T-cell (primary cell): ENCODE measurements around the gene APLF. TPM values are rescaled to one million over a fixed set of nuclear protein-coding genes. Genes with fewer than 3 reads are reported as not detected.

ENCODE experiments used
- ATAC-seq, 4 experiments: fragments of 200-7000 bp in 3 of 4; fragments of 150-1000 bp in 1 of 4; cut with Tn5 transposase; replicated peaks in 1 of 4; 1 replicate in 3 of 4; 2 replicates in 1 of 4; pipeline ENCODE4 v1.10.0; 2021; ENCODE audit warnings: moderate library complexity in 3 of 4, mild to moderate bottlenecking in 2 of 4, moderate number of reproducible peaks in 1 of 4
- CTCF ChIA-PET, 2 donors: fragments of 300-600 bp; sonication (Branson Sonifier 250); formaldehyde crosslinking; loops; one replicate each; lab custom pipeline; 2022; ENCODE audit warnings: antibody characterized with exemption in 2 of 2; lab: Charles Lee
- POLR2A ChIA-PET, 2 donors: fragments of 300-600 bp; sonication (Branson Sonifier 250); formaldehyde crosslinking; loops; one replicate each; lab custom pipeline; 2022; ENCODE audit warnings: antibody characterized with exemption in 2 of 2; lab: Charles Lee
- DNase-seq, 35 experiments: peaks; one replicate each; pipeline versions ENCODE4 v3.0.0 to v3.0.0-alpha.2; 2013 to 2023
- H3K27ac ChIP-seq: one replicate; pipeline ENCODE4 v1.5.1; 2013; ENCODE audit warnings: low read length
- H3K27me3 ChIP-seq, 2 experiments: replicated peaks in 1 of 2; 1 replicate in 1 of 2; 2 replicates in 1 of 2; pipeline versions ENCODE4 v1.6.1 to v1.7.0; 2013; ENCODE audit warnings: low read length in 1 of 2, mixed read lengths in 1 of 2; ENCODE audit not compliant: control insufficient read depth in 2 of 2, insufficient read depth in 2 of 2; ENCODE audit errors: extremely low read depth in 1 of 2
- H3K36me3 ChIP-seq, 2 donors: 1 replicate in 1 of 2; 2 replicates in 1 of 2; pipeline versions ENCODE4 v1.6.1 to v1.7.0; 2013; ENCODE audit warnings: low read length in 1 of 2; ENCODE audit not compliant: control insufficient read depth in 2 of 2, insufficient read depth in 1 of 2; ENCODE audit errors: extremely low read depth in 1 of 2
- H3K4me1 ChIP-seq, 2 experiments: 1 replicate in 1 of 2; 2 replicates in 1 of 2; pipeline versions ENCODE4 v1.6.1 to v1.7.0; 2013; ENCODE audit warnings: low read length in 2 of 2, mixed read lengths in 1 of 2; ENCODE audit not compliant: insufficient read depth in 2 of 2, control insufficient read depth in 1 of 2; ENCODE audit errors: extremely low read depth in 1 of 2
- H3K4me3 ChIP-seq, 2 donors: 1 replicate in 1 of 2; 2 replicates in 1 of 2; pipeline versions ENCODE4 v1.5.1 to v1.7.0; 2013; ENCODE audit warnings: mild to moderate bottlenecking in 2 of 2, low read length in 1 of 2, moderate library complexity in 1 of 2; ENCODE audit not compliant: control insufficient read depth in 1 of 2; ENCODE audit errors: extremely low read depth in 1 of 2
- H3K9me3 ChIP-seq: 2 replicates; pipeline ENCODE4 v1.7.0; 2013
- H3K27ac Mint-ChIP-seq, 2 donors: one replicate each; pipeline ENCODE4 v1.8.0; 2020 to 2021; ENCODE audit warnings: mild to moderate bottlenecking in 2 of 2, mixed read lengths in 2 of 2
- H3K27me3 Mint-ChIP-seq, 2 donors: one replicate each; pipeline ENCODE4 v1.8.0; 2021 to 2022; ENCODE audit warnings: mixed read lengths in 2 of 2
- H3K36me3 Mint-ChIP-seq: one replicate; pipeline ENCODE4 v1.8.0; 2021; ENCODE audit warnings: mixed read lengths
- H3K4me1 Mint-ChIP-seq, 3 donors: one replicate each; pipeline ENCODE4 v1.8.0; 2020 to 2022; ENCODE audit warnings: mixed read lengths in 3 of 3, mild to moderate bottlenecking in 1 of 3
- H3K4me3 Mint-ChIP-seq, 3 donors: one replicate each; pipeline ENCODE4 v1.8.0; 2020 to 2022; ENCODE audit warnings: mild to moderate bottlenecking in 3 of 3, mixed read lengths in 3 of 3, moderate library complexity in 3 of 3
- H3K9me3 Mint-ChIP-seq, 3 donors: one replicate each; pipeline ENCODE4 v1.8.0; 2020 to 2022; ENCODE audit warnings: mixed read lengths in 3 of 3
- WGBS: methylation state at CpG from one replicate; pipeline ENCODE4 v1.1.5; 2013; ENCODE audit warnings: missing lambda C conversion rate; ENCODE audit not compliant: insufficient coverage; 5-methylcytosine and 5-hydroxymethylcytosine counted together
- total RNA-seq, 35 experiments: library from RNA in 6 of 35; stranded (reverse) in 6 of 35; fragments of 120-200 nt in 1 of 35; gene quantifications; one replicate each; pipeline versions ENCODE4 v1.2.1 to v1.2.4 and lab custom pipeline; 2013 to 2026

The APLF gene
- total RNA-seq, 5 donors from 2014 or later (not counting 1 experiment from before 2014, with no cell fraction given), result 4.3 to 6.1 (median 5.1) TPM

- H3K36me3 Mint-ChIP-seq, result peaks cover 4% of the 10 kb centered on the region
- no peak overlapping the region for H3K27ac Mint-ChIP-seq
- H3K9me3 Mint-ChIP-seq, result peaks cover 8 to 33% (median 10%) of the 10 kb centered on the region in 3 donors
- H3K27me3 Mint-ChIP-seq, result peaks cover 2 to 9% of the 10 kb centered on the region in 2 donors
- Histone ChIP-seq H3K36me3 (no peaks in the 10 kb centered on the region), H3K27me3 (no peaks in the 10 kb centered on the region), H3K27ac (no peak overlapping the region), H3K9me3 (peaks cover 2% of the 10 kb centered on the region), H3K4me1 (peaks cover 0 to 2% of the 10 kb centered on the region in 2 experiments), H3K4me3 (no peak overlapping the region)
- ChIA-PET CTCF (no interaction called here), POLR2A (no interaction called here)
- peaks cover 0 to 5% (median 0%) of the 10 kb centered on the region in 3 donors for H3K4me1 Mint-ChIP-seq
- H3K4me3 Mint-ChIP-seq, result no peak overlapping the region
- ATAC-seq, result no peak
- DNase-seq, result no peak
- no CpG with 5 or more reads among the region's 1 CpG for WGBS
These were observed 135.7 kb downstream of the APLF start for GRCh38 chr2:68603059-68603458.

GRCh38 chr2:68604077-68604476 is 136.7 kb downstream of the APLF start:
- 100% methylated on average over 1 of the region's 3 CpGs for WGBS
- POLR2A ChIA-PET, result interaction anchor here in 1 of 2 donors (0.6 kb wide), 1 partner anchor 454 kb away, joined by 3 read pairs; no protein-coding TSS in a partner anchor
- no peaks in the 10 kb centered on the region for H3K36me3 ChIP-seq
- CTCF ChIA-PET, result interaction anchor here in 1 of 2 donors (0.6 to 2.4 kb wide), 2 partner anchors 9 to 24 kb away, joined by 3 to 13 read pairs; no protein-coding TSS in a partner anchor
- Mint-ChIP-seq H3K27ac (no peak overlapping the region), H3K9me3 (peaks cover 6 to 33% (median 10%) of the 10 kb centered on the region in 3 donors), H3K4me1 (peaks cover 0 to 5% (median 0%) of the 10 kb centered on the region in 3 donors), H3K36me3 (peaks cover 4% of the 10 kb centered on the region), H3K4me3 (no peak overlapping the region), H3K27me3 (peaks cover 2 to 8% of the 10 kb centered on the region in 2 donors)
- DNase-seq (no peak), ATAC-seq (no peak)
- peaks cover 2% of the 10 kb centered on the region for H3K9me3 ChIP-seq
- peaks cover 0 to 2% of the 10 kb centered on the region in 2 experiments for H3K4me1 ChIP-seq
- no peak overlapping the region for H3K4me3 ChIP-seq
- H3K27ac ChIP-seq, result no peak overlapping the region
- H3K27me3 ChIP-seq, result no peaks in the 10 kb centered on the region

GRCh38 chr2:68605939-68606338 is 138.6 kb downstream of the APLF start:
- Histone ChIP-seq H3K4me3 (no peak overlapping the region), H3K9me3 (peaks cover 2% of the 10 kb centered on the region), H3K27ac (no peak overlapping the region), H3K27me3 (no peaks in the 10 kb centered on the region), H3K36me3 (no peaks in the 10 kb centered on the region), H3K4me1 (peaks cover 0 to 2% of the 10 kb centered on the region in 2 experiments)
- ATAC-seq, result no peak
- peaks cover 10 to 34% (median 11%) of the 10 kb centered on the region in 3 donors for H3K9me3 Mint-ChIP-seq
- DNase-seq, result no peak
- no peak overlapping the region for H3K4me3 Mint-ChIP-seq
- ChIA-PET POLR2A (no interaction called here), CTCF (interaction anchor here in 1 of 2 donors (2.4 kb wide), 1 partner anchor 11 kb away, joined by 13 read pairs; no protein-coding TSS in a partner anchor)
- peaks cover 11% of the 10 kb centered on the region for H3K36me3 Mint-ChIP-seq
- WGBS, result no CpG with 5 or more reads among the region's 1 CpG
- H3K4me1 Mint-ChIP-seq, result peaks cover 0 to 5% (median 0%) of the 10 kb centered on the region in 3 donors
- H3K27me3 Mint-ChIP-seq, result no peaks in the 10 kb centered on the region
- H3K27ac Mint-ChIP-seq, result no peak overlapping the region

- Mint-ChIP-seq H3K36me3 (peaks cover 11% of the 10 kb centered on the region), H3K27me3 (no peaks in the 10 kb centered on the region), H3K4me3 (no peak overlapping the region), H3K4me1 (peaks cover 0 to 5% (median 0%) of the 10 kb centered on the region in 3 donors), H3K27ac (no peak overlapping the region), H3K9me3 (peaks cover 8 to 26% (median 10%) of the 10 kb centered on the region in 3 donors)
- Histone ChIP-seq H3K4me1 (peaks cover 0 to 2% of the 10 kb centered on the region in 2 experiments), H3K9me3 (no peaks in the 10 kb centered on the region), H3K4me3 (no peak overlapping the region), H3K27me3 (no peaks in the 10 kb centered on the region), H3K27ac (no peak overlapping the region), H3K36me3 (no peaks in the 10 kb centered on the region)
- WGBS, result 100% methylated on average over 1 of the region's 4 CpGs
- ATAC-seq (no peak), DNase-seq (no peak)
- ChIA-PET CTCF (no interaction called here), POLR2A (no interaction called here)
These were observed 139.4 kb downstream of the APLF start for GRCh38 chr2:68606759-68607158.

- Histone ChIP-seq H3K27me3 (no peaks in the 10 kb centered on the region), H3K9me3 (no peaks in the 10 kb centered on the region), H3K4me3 (no peak overlapping the region), H3K4me1 (peaks cover 0 to 2% of the 10 kb centered on the region in 2 experiments), H3K27ac (no peak overlapping the region), H3K36me3 (no peaks in the 10 kb centered on the region)
- Mint-ChIP-seq H3K9me3 (peaks cover 5 to 19% (median 8%) of the 10 kb centered on the region in 3 donors), H3K4me3 (no peak overlapping the region), H3K27me3 (no peaks in the 10 kb centered on the region), H3K27ac (no peak overlapping the region), H3K4me1 (peaks cover 0 to 5% (median 0%) of the 10 kb centered on the region in 3 donors), H3K36me3 (peaks cover 11% of the 10 kb centered on the region)
- DNase-seq (no peak), ATAC-seq (no peak)
- CTCF ChIA-PET, result interaction anchor here in 1 of 2 donors (0.6 to 1.1 kb wide), 3 partner anchors 12 to 410 kb away, joined by 3 to 5 read pairs (median 3); no protein-coding TSS in a partner anchor
- POLR2A ChIA-PET, result no interaction called here
These were observed 140.5 kb downstream of the APLF start for GRCh38 chr2:68607837-68608236.

GRCh38 chr2:68612765-68613519 is 145.6 kb downstream of the APLF start:
- DNase-seq, result no peak
- Histone ChIP-seq H3K27ac (no peak overlapping the region), H3K4me3 (no peak overlapping the region), H3K9me3 (no peaks in the 10 kb centered on the region), H3K4me1 (no peaks in the 10 kb centered on the region), H3K27me3 (no peaks in the 10 kb centered on the region), H3K36me3 (no peaks in the 10 kb centered on the region)
- H3K9me3 Mint-ChIP-seq, result peaks cover 4 to 12% (median 10%) of the 10 kb centered on the region in 3 donors
- no peak overlapping the region for H3K27ac Mint-ChIP-seq
- ChIA-PET CTCF (interaction anchor here (0.6 to 0.7 kb wide), 2 partner anchors 120 to 269 kb away, joined by 3 read pairs; no protein-coding TSS in a partner anchor), POLR2A (interaction anchor here in 1 of 2 donors (0.6 kb wide), 1 partner anchor 44 kb away, joined by 3 read pairs; no protein-coding TSS in a partner anchor)
- no peaks in the 10 kb centered on the region for H3K27me3 Mint-ChIP-seq
- no peaks in the 10 kb centered on the region for H3K4me1 Mint-ChIP-seq
- no peak for ATAC-seq
- 100% methylated on average over 3 of the region's 5 CpGs for WGBS
- H3K36me3 Mint-ChIP-seq, result peaks cover 11% of the 10 kb centered on the region
- H3K4me3 Mint-ChIP-seq, result no peak overlapping the region
